HG03442 (cell line): ENCODE data around the gene SBNO2.

Source experiments
- ATAC-seq: cut with Tn5 transposase; IDR thresholded peaks from one replicate; pipeline ENCODE4 v1.9.1; 2021; ENCODE audit warnings: mild to moderate bottlenecking, moderate library complexity; ENCODE audit not compliant: unreplicated experiment

SBNO2 gene

GRCh38 chr19:1063909-1064660 is 110.0 kb downstream of the SBNO2 start:
- ATAC-seq = no peak

DNA sequence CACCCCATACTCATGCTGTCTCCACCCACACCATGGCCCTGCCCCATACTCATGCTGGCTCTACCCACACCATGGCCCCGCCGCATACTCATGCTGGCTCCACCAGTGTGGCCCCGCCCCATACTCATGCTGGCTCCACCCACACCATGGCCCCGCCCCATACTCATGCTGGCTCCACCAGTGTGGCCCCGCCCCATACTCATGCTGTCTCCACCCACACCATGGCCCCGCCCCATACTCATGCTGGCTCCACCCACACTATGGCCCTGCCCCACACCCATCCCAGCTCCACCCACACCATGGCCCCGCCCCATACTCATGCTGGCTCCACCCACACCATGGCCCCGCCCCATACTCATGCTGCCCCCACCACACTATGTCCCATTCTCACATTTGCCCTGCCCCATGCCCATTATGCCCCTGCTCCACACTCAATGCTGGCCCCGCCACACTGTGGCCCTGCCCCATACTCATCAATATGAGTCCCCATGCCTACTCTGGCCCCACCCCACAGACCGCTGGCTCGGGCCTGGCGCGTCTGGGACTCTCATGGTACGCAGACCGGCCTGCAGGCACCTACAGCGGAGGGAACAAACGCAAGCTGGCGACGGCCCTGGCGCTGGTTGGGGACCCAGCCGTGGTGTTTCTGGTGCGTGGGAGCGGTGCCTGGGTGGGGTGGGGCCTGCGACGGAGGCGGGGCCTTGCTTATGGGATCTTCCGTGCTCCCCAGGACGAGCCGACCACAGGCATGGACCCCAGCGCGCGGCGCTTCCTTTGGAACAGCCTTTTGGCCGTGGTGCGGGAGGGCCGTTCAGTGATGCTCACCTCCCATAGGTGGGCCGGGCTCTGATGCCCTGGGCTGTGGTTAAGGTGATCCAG is 110.8 kb downstream of the SBNO2 start:
- ATAC-seq = no peak

DNA sequence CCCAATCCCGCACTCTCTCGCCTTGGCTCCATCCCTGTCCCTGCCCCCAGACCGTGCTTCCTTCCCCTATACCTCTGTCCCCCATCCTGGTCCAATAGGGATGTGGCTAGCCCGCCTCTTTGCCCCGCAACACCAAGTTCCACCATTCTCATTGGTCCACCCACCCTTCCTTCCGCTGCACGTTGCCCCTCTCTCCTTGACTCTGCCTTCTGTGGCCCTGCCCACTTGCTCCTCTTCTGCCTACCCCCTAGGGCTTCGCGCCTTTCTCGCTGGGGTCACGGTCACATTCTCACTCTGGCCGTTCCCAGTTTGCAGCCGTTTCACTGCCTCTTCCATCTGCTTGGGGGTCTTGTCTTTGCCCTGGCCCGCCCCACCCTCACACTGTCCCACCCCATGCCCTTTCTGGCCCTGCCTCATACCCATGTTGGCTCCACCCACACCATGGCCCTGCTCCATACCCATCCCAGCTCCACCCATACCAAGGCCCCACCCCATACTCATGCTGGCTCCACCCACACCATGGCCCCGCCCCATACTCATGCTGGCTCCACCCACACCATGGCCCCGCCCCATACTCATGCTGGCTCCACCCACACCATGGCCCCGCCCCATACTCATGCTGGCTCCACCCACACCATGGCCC is 111.6 kb downstream of the SBNO2 start:
- no peak for ATAC-seq

GRCh38 chr19:1061987-1062386 is 112.1 kb downstream of the SBNO2 start:
- ATAC-seq = no peak

DNA sequence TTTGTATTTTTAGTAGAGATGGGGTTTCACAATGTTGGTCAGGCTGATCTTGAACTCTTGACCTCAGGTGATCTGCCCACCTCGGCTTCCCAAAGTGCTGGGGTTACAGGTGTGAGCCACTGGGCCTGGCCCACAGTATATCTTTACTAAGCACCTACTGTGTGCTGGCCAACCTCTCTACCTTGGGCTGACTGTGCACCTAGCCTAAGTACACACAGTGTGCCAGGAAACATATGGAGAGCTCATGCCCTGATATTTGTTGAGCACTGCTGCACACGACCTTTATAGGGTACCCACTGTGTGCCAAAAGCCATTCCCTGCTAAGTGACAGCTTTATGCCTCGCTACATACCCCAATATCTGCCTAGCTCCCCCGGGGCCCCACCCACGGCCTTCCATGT is 113.4 kb downstream of the SBNO2 start:
- ATAC-seq = no peak

- no peak for ATAC-seq
Observed at GRCh38 chr19:1058112-1058511, 116.0 kb downstream of the SBNO2 start.
